Calu3 (cell line): ENCODE measurements around the gene KRT36. TPM values are rescaled to one million over a fixed set of nuclear protein-coding genes. Genes with fewer than 3 reads are reported as not detected.

Experiments used
- BruUV-seq: library from RNA; stranded (reverse); fragments of 400-500 nt; replicated peaks from 2 replicates; lab custom pipeline; 2021; lab: Mats Ljungman, UMichigan
- CTCF ChIA-PET: fragments of 300-600 bp; sonication (Branson Sonifier 250); formaldehyde crosslinking; loops from one replicate; lab custom pipeline; 2022; ENCODE audit warnings: antibody characterized with exemption; lab: Charles Lee
- DNase-seq: peaks from one replicate; pipeline ENCODE4 v3.0.0; 2022
- H3K27ac Mint-ChIP-seq: one replicate; pipeline ENCODE4 v1.8.0; 2022; ENCODE audit warnings: mixed read lengths; ENCODE audit not compliant: unreplicated experiment
- H3K27me3 Mint-ChIP-seq: one replicate; pipeline ENCODE4 v1.8.0; 2022; ENCODE audit warnings: mixed read lengths; ENCODE audit not compliant: unreplicated experiment
- H3K36me3 Mint-ChIP-seq: one replicate; pipeline ENCODE4 v1.8.0; 2022; ENCODE audit warnings: mild to moderate bottlenecking, moderate library complexity, mixed read lengths; ENCODE audit not compliant: insufficient read depth, unreplicated experiment
- H3K4me1 Mint-ChIP-seq: one replicate; pipeline ENCODE4 v1.8.0; 2022; ENCODE audit warnings: mild to moderate bottlenecking, low read depth, mixed read lengths; ENCODE audit not compliant: unreplicated experiment
- H3K4me3 Mint-ChIP-seq: one replicate; pipeline ENCODE4 v1.8.0; 2022; ENCODE audit warnings: mild to moderate bottlenecking, low read depth, moderate library complexity, mixed read lengths; ENCODE audit not compliant: unreplicated experiment
- H3K9me3 Mint-ChIP-seq: one replicate; pipeline ENCODE4 v1.8.0; 2022; ENCODE audit warnings: low read depth, mixed read lengths; ENCODE audit not compliant: unreplicated experiment
- intact Hi-C: fragments of 100-400 bp; cut with micrococcal nuclease; formaldehyde crosslinking; loops from one replicate; pipeline ENCODE4 v1.10.0; 2022; ENCODE audit not compliant: unreplicated experiment
- total RNA-seq: library from RNA; stranded (reverse); gene quantifications from 2 replicates; pipeline ENCODE4 v1.2.3, GENCODE V29; 2022
- TF ChIP-seq, protein P1 (sequence below): fragments of 200-600 bp; IDR thresholded peaks from one replicate; pipeline ENCODE4 v1.8.0; 2022; ENCODE audit warnings: antibody characterized with exemption; ENCODE audit not compliant: unreplicated experiment

The KRT36 gene
- total RNA-seq, 1 experiment from 2014 or later, result not detected

DNA sequence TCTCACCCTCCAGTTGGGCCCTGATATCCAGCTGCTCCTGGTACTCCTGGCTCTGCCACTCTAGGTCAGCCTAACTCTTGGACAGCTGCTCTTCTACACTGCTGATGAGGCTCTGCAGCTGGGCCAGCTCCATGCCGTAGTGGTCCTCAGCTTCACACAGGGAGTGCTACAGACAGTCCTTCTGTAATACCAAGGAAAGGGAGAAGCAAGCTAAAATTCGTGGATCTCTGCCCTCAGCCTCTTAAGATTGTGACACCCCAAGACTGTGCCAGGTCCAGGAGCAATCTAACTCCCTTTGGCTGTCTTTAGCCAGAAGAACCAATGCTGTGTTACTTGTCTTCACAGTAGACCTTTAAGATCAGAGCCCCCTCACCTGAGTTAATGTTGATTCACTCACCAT lies 41.2 kb downstream of the KRT36 start:
- no peak for DNase-seq
- H3K27me3 Mint-ChIP-seq, result peaks cover 10% of the 10 kb centered on the region
- TF ChIP-seq, protein P1, sequence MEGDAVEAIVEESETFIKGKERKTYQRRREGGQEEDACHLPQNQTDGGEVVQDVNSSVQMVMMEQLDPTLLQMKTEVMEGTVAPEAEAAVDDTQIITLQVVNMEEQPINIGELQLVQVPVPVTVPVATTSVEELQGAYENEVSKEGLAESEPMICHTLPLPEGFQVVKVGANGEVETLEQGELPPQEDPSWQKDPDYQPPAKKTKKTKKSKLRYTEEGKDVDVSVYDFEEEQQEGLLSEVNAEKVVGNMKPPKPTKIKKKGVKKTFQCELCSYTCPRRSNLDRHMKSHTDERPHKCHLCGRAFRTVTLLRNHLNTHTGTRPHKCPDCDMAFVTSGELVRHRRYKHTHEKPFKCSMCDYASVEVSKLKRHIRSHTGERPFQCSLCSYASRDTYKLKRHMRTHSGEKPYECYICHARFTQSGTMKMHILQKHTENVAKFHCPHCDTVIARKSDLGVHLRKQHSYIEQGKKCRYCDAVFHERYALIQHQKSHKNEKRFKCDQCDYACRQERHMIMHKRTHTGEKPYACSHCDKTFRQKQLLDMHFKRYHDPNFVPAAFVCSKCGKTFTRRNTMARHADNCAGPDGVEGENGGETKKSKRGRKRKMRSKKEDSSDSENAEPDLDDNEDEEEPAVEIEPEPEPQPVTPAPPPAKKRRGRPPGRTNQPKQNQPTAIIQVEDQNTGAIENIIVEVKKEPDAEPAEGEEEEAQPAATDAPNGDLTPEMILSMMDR, result no peak
- CTCF ChIA-PET, result interaction anchor here (1.6 kb wide), 1 partner anchor 109 kb away, joined by 3 read pairs; no protein-coding TSS in a partner anchor
- intact Hi-C loops, result no loop called here
- H3K27ac Mint-ChIP-seq, result no peak overlapping the region
- H3K9me3 Mint-ChIP-seq, result peaks cover 16% of the 10 kb centered on the region
- no peak overlapping the region for H3K4me3 Mint-ChIP-seq
- H3K4me1 Mint-ChIP-seq, result no peaks in the 10 kb centered on the region
- H3K36me3 Mint-ChIP-seq, result no peaks in the 10 kb centered on the region
- BruUV-seq, result no TSS peak

DNA sequence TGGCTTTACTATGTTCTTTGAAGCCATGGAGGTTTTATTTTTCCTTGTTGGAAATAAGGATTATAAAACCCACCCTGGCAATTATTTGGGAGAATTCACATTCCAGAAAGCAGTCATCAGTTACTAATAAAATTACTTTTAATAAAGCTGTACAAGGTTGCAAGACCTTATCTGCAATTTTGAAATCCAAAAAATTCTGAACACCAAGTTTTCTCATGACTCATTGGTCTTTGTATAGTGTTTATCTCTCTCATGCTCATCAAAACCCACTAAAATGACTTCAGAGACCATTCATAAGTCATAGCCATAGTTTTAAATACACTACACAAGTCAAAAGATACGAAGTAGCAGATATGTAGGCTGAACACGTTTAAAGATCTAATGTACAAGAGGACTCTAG lies 42.9 kb downstream of the KRT36 start:
- peaks cover 22% of the 10 kb centered on the region for H3K27me3 Mint-ChIP-seq
- no peak for DNase-seq
- no peak overlapping the region for H3K27ac Mint-ChIP-seq
- peaks cover 13% of the 10 kb centered on the region for H3K9me3 Mint-ChIP-seq
- intact Hi-C loops, result no loop called here
- BruUV-seq, result no TSS peak
- no peaks in the 10 kb centered on the region for H3K4me1 Mint-ChIP-seq
- CTCF ChIA-PET, result interaction anchor here (1.1 to 1.6 kb wide), 2 partner anchors 29 to 102 kb away, joined by 3 to 7 read pairs; no protein-coding TSS in a partner anchor
- TF ChIP-seq, protein P1, result no peak
- H3K4me3 Mint-ChIP-seq, result no peak overlapping the region
- H3K36me3 Mint-ChIP-seq, result no peaks in the 10 kb centered on the region

DNA sequence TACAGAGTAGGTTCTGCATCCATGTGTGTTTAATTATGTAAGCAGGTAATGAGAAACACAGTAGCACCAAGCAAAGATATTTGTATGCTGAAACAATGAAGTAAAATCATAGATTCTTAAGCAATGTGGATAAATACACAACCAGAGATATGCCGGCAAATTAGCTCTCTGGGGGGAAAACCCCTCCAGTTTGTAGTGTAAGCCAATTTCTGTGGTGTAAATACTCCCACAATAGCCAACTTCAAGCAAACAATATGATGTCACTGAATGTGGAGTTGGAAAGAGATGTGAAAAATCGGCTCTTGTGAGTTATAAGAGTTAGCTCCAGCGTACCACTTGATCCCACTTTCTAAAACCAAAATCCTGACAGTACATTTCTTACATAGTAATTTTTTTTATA lies 45.1 kb downstream of the KRT36 start:
- TF ChIP-seq, protein P1, result no peak
- Mint-ChIP-seq H3K4me3 (no peak overlapping the region), H3K36me3 (no peaks in the 10 kb centered on the region), H3K9me3 (no peaks in the 10 kb centered on the region), H3K27me3 (peaks cover 22% of the 10 kb centered on the region), H3K4me1 (peaks cover under 1% of the 10 kb centered on the region), H3K27ac (no peak overlapping the region)
- CTCF ChIA-PET, result no interaction called here
- no peak for DNase-seq
- intact Hi-C loops, result no loop called here
- BruUV-seq, result no TSS peak

DNA sequence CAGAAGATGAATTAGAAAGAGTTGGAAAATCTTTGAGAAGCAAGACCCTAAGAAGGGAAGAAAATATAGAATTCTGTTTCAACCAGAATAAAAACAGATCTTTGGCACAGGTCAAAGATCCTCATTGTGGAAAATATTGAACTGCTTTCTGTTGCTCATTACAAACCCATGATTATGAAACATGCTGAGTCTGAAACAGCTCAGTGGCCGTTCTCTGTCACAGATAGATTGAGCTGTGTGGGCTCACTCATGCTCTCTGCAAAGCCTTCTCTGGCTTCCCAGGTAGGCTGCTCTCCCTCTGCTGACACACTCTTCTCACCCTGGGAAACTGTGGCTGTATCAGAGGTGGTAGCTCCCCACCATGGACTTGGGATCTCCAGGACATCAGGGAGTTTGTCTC lies 45.5 kb downstream of the KRT36 start:
- Mint-ChIP-seq H3K4me3 (no peak overlapping the region), H3K27ac (no peak overlapping the region), H3K4me1 (peaks cover 6% of the 10 kb centered on the region), H3K27me3 (peaks cover 22% of the 10 kb centered on the region), H3K9me3 (no peaks in the 10 kb centered on the region), H3K36me3 (no peaks in the 10 kb centered on the region)
- CTCF ChIA-PET, result no interaction called here
- BruUV-seq, result no TSS peak
- intact Hi-C loops, result no loop called here
- no peak for DNase-seq
- TF ChIP-seq, protein P1, result no peak
